ENCODE results near the gene ALX4.

The ALX4 gene

GRCh38 chr11:44244639-44245310, 65.2 kb downstream of the ALX4 start:
- no peak for DNase-seq (ENCODE audit: low read depth, low spot score)

GRCh38 chr11:44243595-44244343, 66.2 kb downstream of the ALX4 start:
- no peak for DNase-seq (ENCODE audit: low read depth, low spot score)

- DNase-seq (ENCODE audit: low read depth, low spot score): no peak
These were observed 66.9 kb downstream of the ALX4 start for GRCh38 chr11:44243086-44243485.

GRCh38 chr11:44241851-44242250, 68.1 kb downstream of the ALX4 start:
- no peak for DNase-seq (ENCODE audit: low read depth, low spot score)

GRCh38 chr11:44237156-44237555, 72.8 kb downstream of the ALX4 start:
- no peak for DNase-seq (ENCODE audit: low read depth, low spot score)

- no peak for DNase-seq (ENCODE audit: low read depth, low spot score)
These were observed 73.6 kb downstream of the ALX4 start for GRCh38 chr11:44236296-44236695.

GRCh38 chr11:44235765-44236201, 74.2 kb downstream of the ALX4 start:
- no peak for DNase-seq (ENCODE audit: low read depth, low spot score)

- DNase-seq (ENCODE audit: low read depth, low spot score): no peak
These were observed 80.3 kb downstream of the ALX4 start for GRCh38 chr11:44229624-44230023.

GRCh38 chr11:44229098-44229497, 80.8 kb downstream of the ALX4 start:
- DNase-seq (ENCODE audit: low read depth, low spot score): no peak

GRCh38 chr11:44228379-44228778, 81.6 kb downstream of the ALX4 start:
- no peak for DNase-seq (ENCODE audit: low read depth, low spot score)

GRCh38 chr11:44226945-44227344, 83.0 kb downstream of the ALX4 start:
- no peak for DNase-seq (ENCODE audit: low read depth, low spot score)

- DNase-seq (ENCODE audit: low read depth, low spot score): no peak
These were observed 83.4 kb downstream of the ALX4 start for GRCh38 chr11:44226490-44226889.

GRCh38 chr11:44224867-44225501, 85.0 kb downstream of the ALX4 start:
- DNase-seq (ENCODE audit: low read depth, low spot score): no peak

- DNase-seq (ENCODE audit: low read depth, low spot score): no peak
These were observed 86.7 kb downstream of the ALX4 start for GRCh38 chr11:44223238-44223637.

GRCh38 chr11:44221992-44222391, 87.9 kb downstream of the ALX4 start:
- no peak for DNase-seq (ENCODE audit: low read depth, low spot score)

- DNase-seq (ENCODE audit: low read depth, low spot score): no peak
These were observed 88.5 kb downstream of the ALX4 start for GRCh38 chr11:44221456-44221855.

- DNase-seq (ENCODE audit: low read depth, low spot score): no peak
These were observed 89.8 kb downstream of the ALX4 start for GRCh38 chr11:44219830-44220796.

GRCh38 chr11:44217432-44217831, 92.5 kb downstream of the ALX4 start:
- no peak for DNase-seq (ENCODE audit: low read depth, low spot score)

GRCh38 chr11:44213148-44213547, 96.8 kb downstream of the ALX4 start:
- no peak for DNase-seq (ENCODE audit: low read depth, low spot score)

- DNase-seq (ENCODE audit: low read depth, low spot score): no peak
These were observed 97.8 kb downstream of the ALX4 start for GRCh38 chr11:44212128-44212527.
